ENCODE measurements around the gene SETDB1.

Gene SETDB1

DNA sequence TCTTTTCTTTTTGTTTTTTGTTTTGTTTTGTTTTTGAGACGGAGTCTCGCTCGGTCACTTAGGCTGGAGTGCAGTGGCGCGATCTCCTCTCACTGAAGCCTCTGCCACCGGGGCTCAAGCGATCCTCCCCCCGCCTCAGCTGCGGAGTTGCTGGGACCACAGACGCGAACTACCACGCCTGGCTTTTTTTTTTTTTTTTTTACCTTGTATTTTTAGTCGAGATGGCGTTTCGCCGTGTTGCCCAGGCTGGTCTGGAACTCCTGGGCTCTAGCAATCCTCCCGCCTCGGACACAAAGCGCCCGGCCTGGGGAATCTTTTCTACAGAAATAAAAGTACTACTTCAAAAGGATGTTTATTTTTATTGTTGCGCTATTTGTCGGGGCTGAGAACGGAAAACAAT lies 1.1 kb upstream of the SETDB1 start:
- TF ChIP-seq ZBTB21 (tag by site-specific recombination; IDR thresholded peaks at IDR 0.05) = no peak
- TF ChIP-seq ZNF560 (tag by site-specific recombination; IDR thresholded peaks at IDR 0.05; ENCODE audit: borderline replicate concordance) = no peak
- TF ChIP-seq, protein P1, sequence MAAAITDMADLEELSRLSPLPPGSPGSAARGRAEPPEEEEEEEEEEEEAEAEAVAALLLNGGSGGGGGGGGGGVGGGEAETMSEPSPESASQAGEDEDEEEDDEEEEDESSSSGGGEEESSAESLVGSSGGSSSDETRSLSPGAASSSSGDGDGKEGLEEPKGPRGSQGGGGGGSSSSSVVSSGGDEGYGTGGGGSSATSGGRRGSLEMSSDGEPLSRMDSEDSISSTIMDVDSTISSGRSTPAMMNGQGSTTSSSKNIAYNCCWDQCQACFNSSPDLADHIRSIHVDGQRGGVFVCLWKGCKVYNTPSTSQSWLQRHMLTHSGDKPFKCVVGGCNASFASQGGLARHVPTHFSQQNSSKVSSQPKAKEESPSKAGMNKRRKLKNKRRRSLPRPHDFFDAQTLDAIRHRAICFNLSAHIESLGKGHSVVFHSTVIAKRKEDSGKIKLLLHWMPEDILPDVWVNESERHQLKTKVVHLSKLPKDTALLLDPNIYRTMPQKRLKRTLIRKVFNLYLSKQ (tag by site-specific recombination; IDR thresholded peaks at IDR 0.05; ENCODE audit: borderline replicate concordance) = no peak
- TF ChIP-seq ZNF341 (tag by site-specific recombination; IDR thresholded peaks at IDR 0.05; ENCODE audit: low read depth) = no peak
- TF ChIP-seq ZNF274 (IDR thresholded peaks at IDR 0.05; ENCODE audit: low read length) = no peak
- TF ChIP-seq ZNF274 (tag by site-specific recombination; IDR thresholded peaks at IDR 0.05; ENCODE audit: borderline replicate concordance) = no peak
- no peak for TF ChIP-seq HOXC10 (CRISPR knock-in tag; IDR thresholded peaks at IDR 0.05)
- no peak overlapping the region for H3K4me3 ChIP-seq (ENCODE audit: low read depth, low read length)
- peaks cover 14 to 24% of the 10 kb centered on the region in 2 experiments for H3K36me3 ChIP-seq (ENCODE audit: control insufficient read depth in 2 of 2, insufficient read depth in 1 of 2, low read length in 2 of 2)
- ChIA-PET POLR2A (interaction anchor here (1.3 kb wide), 1 partner anchor 228 kb away, joined by 3 read pairs; the partner anchor contains the start of gene GOLPH3L), CTCF (interaction anchor here (0.6 kb wide), 1 partner anchor 124 kb away, joined by 3 read pairs; no protein-coding TSS in a partner anchor)
- H3K27ac ChIP-seq (ENCODE audit: extremely low read depth, low read depth, low read length) = no peak overlapping the region
- H3K9me3 ChIP-seq (ENCODE audit: control insufficient read depth, insufficient read depth, low read depth, low read length) = no peaks in the 10 kb centered on the region
- no peaks in the 10 kb centered on the region for H3K4me1 ChIP-seq (ENCODE audit: control insufficient read depth, insufficient read depth, low read length)

- POLR2A ChIA-PET = no interaction called here
- TF ChIP-seq ZSCAN23 (tag by site-specific recombination; IDR thresholded peaks at IDR 0.05) = no peak
- no peak for TF ChIP-seq YY2 (tag by site-specific recombination; IDR thresholded peaks at IDR 0.05)
- TF ChIP-seq, protein P2, sequence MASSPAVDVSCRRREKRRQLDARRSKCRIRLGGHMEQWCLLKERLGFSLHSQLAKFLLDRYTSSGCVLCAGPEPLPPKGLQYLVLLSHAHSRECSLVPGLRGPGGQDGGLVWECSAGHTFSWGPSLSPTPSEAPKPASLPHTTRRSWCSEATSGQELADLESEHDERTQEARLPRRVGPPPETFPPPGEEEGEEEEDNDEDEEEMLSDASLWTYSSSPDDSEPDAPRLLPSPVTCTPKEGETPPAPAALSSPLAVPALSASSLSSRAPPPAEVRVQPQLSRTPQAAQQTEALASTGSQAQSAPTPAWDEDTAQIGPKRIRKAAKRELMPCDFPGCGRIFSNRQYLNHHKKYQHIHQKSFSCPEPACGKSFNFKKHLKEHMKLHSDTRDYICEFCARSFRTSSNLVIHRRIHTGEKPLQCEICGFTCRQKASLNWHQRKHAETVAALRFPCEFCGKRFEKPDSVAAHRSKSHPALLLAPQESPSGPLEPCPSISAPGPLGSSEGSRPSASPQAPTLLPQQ (tag by site-specific recombination; IDR thresholded peaks at IDR 0.05) = no peak
- no peak for TF ChIP-seq ZNF473 (tag by site-specific recombination; IDR thresholded peaks at IDR 0.05)
- TF ChIP-seq ZNF169 (tag by site-specific recombination; IDR thresholded peaks at IDR 0.05) = no peak
- TF ChIP-seq ZNF677 (tag by site-specific recombination; IDR thresholded peaks at IDR 0.05) = no peak
- TF ChIP-seq ZNF423 (tag by site-specific recombination; IDR thresholded peaks at IDR 0.05) = no peak
- TF ChIP-seq ZNF558 (tag by site-specific recombination; IDR thresholded peaks at IDR 0.05) = no peak
- no peak for TF ChIP-seq ZNF112 (tag by site-specific recombination; IDR thresholded peaks at IDR 0.05)
- TF ChIP-seq ZNF211 (tag by site-specific recombination; IDR thresholded peaks at IDR 0.05; ENCODE audit: low read depth) = no peak
- no peak for TF ChIP-seq ZBTB7A (tag by site-specific recombination; IDR thresholded peaks at IDR 0.05; ENCODE audit: low read depth)
- no peak for TF ChIP-seq ZEB2 (tag by site-specific recombination; IDR thresholded peaks at IDR 0.05)
These were observed 1.5 kb downstream of the SETDB1 start for GRCh38 chr1:150927624-150928023.

GRCh38 chr1:150928286-150928685 lies 2.1 kb downstream of the SETDB1 start:
- no peaks in the 10 kb centered on the region for H3K9me3 ChIP-seq (ENCODE audit: control insufficient read depth, insufficient read depth, low read depth, low read length)
- POLR2A ChIA-PET = no interaction called here
- no peaks in the 10 kb centered on the region for H3K4me1 ChIP-seq (ENCODE audit: control insufficient read depth, insufficient read depth, low read length)
- no peak overlapping the region for H3K27ac ChIP-seq (ENCODE audit: extremely low read depth, low read depth, low read length)
- no peak for TF ChIP-seq ZNF776 (tag by site-specific recombination; IDR thresholded peaks at IDR 0.05; ENCODE audit: borderline replicate concordance)
- TF ChIP-seq ZNF184 (tag by site-specific recombination; IDR thresholded peaks at IDR 0.05) = no peak
- CTCF ChIA-PET = interaction anchor here (0.6 kb wide), 1 partner anchor 54 kb away, joined by 4 read pairs; no protein-coding TSS in a partner anchor
- H3K36me3 ChIP-seq (ENCODE audit: control insufficient read depth in 2 of 2, insufficient read depth in 1 of 2, low read length in 2 of 2) = peaks cover 34 to 54% of the 10 kb centered on the region in 2 experiments
- H3K4me3 ChIP-seq (ENCODE audit: low read depth, low read length) = no peak overlapping the region

More at GRCh38 chr1:150927624-150928023, 1.5 kb downstream of the SETDB1 start:
- Histone ChIP-seq H3K4me3 (ENCODE audit: low read depth, low read length) (no peak overlapping the region), H3K4me1 (ENCODE audit: control insufficient read depth, insufficient read depth, low read length) (no peaks in the 10 kb centered on the region), H3K36me3 (ENCODE audit: control insufficient read depth in 2 of 2, insufficient read depth in 1 of 2, low read length in 2 of 2) (peaks cover 27 to 47% of the 10 kb centered on the region in 2 experiments), H3K27ac (ENCODE audit: extremely low read depth, low read depth, low read length) (no peak overlapping the region), H3K9me3 (ENCODE audit: control insufficient read depth, insufficient read depth, low read depth, low read length) (no peaks in the 10 kb centered on the region)
- CTCF ChIA-PET = interaction anchor here (0.6 kb wide), 1 partner anchor 55 kb away, joined by 4 read pairs; no protein-coding TSS in a partner anchor

All from HEK293 (cell line).